Fibroblast of mammary gland (primary cell): ENCODE measurements around the gene CCNL2.
"Not testable (repeated sequence)": the region's sequence is repeated elsewhere in the genome, so short reads cannot be mapped to it uniquely, and the experiment has no call there.

Experiments used
- DNase-seq: peaks from one replicate; pipeline ENCODE4 v3.0.0-alpha.2; 2010; ENCODE audit warnings: low read depth
- H3K4me3 ChIP-seq: 2 replicates; pipeline ENCODE4 v1.5.1; 2011; ENCODE audit warnings: low read depth, mild to moderate bottlenecking, low read length, moderate library complexity; ENCODE audit not compliant: control insufficient read depth
- TF ChIP-seq, protein P1 (sequence below): conservative IDR thresholded peaks from 2 replicates; pipeline ENCODE4 v1.5.1; 2011; ENCODE audit warnings: low read depth, low read length, inconsistent platforms; ENCODE audit not compliant: control insufficient read depth, insufficient read depth

Gene CCNL2

DNA sequence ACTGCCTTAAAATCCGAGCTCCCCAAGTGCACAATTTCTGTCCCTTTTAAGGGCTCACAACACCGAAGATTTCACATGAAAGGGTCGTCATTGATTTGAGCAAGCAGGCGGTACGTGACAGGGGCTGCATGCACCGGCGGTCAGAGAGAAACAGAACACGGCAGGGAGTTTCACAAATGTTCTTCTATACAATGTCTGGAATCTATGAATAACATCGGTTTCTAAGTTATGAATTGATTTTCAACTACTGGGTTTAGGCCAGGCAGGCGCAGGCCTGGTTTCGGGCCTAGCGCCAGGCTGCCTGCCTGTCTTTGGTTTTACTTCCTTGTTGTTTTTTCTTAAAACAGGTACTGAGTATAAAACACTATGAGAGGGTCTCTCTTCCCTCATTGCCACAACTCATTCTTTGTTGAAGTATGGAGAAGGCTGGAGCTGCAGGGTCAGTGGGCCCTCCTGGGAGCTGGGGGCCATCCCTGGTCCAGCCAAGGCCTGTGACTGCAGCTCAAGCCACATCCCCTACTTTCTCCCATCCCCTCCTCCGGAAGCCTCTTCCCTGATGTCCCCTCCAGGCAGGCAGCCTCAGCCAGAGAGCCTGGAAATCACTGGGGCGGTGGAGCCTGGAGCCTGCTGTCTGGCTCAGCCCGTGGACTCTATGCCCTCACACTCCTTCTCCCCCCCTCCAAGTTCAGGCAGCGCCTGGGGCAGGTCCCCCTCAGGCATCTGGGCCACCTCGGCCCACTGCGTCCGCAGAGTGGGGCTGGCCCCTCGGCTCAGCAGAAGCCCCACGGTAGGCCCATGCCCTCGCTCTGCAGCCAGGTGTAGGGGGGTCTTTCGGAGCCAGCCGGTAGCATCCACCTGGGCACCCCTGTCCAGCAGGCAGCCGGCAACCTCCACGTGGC, 19.6 kb upstream of the CCNL2 start:
- TF ChIP-seq, protein P1, sequence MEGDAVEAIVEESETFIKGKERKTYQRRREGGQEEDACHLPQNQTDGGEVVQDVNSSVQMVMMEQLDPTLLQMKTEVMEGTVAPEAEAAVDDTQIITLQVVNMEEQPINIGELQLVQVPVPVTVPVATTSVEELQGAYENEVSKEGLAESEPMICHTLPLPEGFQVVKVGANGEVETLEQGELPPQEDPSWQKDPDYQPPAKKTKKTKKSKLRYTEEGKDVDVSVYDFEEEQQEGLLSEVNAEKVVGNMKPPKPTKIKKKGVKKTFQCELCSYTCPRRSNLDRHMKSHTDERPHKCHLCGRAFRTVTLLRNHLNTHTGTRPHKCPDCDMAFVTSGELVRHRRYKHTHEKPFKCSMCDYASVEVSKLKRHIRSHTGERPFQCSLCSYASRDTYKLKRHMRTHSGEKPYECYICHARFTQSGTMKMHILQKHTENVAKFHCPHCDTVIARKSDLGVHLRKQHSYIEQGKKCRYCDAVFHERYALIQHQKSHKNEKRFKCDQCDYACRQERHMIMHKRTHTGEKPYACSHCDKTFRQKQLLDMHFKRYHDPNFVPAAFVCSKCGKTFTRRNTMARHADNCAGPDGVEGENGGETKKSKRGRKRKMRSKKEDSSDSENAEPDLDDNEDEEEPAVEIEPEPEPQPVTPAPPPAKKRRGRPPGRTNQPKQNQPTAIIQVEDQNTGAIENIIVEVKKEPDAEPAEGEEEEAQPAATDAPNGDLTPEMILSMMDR = no peak
- H3K4me3 ChIP-seq = no peak overlapping the region
- DNase-seq = no peak

DNA sequence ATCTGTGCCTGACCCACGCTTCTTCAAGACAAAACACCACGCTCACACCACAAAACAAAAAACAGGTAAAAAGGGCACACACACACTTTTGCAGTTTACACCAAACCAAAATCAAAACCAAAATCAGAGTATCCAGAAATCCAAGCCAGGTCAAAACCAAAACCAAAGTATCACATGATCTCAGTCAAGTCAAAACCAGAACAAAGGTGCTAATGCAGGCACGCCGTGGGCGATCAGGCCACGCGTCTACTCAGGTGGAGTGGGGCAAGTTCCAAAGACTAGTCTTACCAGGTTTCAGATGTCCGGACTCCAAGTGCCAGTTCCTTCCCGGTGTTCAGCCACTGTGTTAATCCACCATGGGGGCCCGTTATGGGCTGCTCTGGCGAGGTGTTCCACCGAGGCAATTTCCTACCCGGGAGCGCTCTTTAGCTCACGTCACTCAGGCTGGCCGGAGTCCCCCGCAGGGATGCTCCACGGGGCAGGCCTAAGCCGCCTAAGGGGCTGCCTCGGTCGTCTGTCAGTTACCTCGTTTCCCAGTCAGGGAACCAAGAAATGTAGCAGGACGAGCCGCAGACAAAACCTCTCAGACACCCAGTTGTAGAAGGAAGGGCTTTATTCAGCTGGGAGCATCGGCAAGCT, 18.8 kb upstream of the CCNL2 start:
- DNase-seq, H3K4me3 ChIP-seq: not testable (repeated sequence)

DNA sequence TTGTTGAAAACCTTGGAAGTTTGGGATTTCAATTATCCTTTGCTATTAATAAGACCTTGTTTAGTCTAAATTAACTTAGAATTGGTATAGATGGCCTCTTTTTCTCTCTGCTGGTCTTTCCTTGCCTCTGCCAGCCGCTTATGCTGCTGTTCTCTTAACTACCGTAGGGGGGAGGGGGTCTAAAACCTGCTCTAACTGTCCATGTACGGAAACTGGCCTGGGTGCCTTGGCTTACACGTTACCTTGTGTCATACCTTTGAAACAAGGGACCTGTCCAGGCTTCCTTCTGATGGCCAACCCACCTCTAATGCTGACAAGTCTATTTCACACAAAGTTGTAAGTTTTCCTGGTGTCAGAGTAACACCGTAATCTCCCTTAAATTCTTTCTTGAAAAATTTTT, 18.3 kb upstream of the CCNL2 start:
- DNase-seq, H3K4me3 ChIP-seq: not testable (repeated sequence)

DNA sequence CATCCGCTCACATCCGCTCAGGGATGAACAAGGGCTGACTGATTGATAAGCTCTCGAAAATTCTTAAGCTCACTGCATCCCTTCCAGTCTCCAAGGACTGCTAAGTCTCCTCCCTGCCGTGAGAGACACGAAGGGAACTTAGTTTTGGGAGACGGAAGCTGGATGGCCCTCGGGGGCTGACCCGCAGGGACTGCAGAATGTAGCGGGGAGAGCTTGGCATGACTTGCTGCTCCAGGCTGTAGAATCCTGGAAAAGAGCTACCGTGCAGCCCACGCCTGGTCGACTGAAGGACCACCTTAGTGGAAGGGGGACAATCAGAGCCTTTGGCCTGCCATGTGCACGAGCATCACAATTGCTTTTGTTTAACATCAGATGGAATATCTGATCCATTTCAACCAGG, 16.6 kb upstream of the CCNL2 start:
- no peak for DNase-seq
- TF ChIP-seq, protein P1 = no peak
- H3K4me3 ChIP-seq = no peak overlapping the region

GRCh38 chr1:1412311-1412902, 13.3 kb upstream of the CCNL2 start:
- not testable (repeated sequence) for H3K4me3 ChIP-seq, DNase-seq

DNA sequence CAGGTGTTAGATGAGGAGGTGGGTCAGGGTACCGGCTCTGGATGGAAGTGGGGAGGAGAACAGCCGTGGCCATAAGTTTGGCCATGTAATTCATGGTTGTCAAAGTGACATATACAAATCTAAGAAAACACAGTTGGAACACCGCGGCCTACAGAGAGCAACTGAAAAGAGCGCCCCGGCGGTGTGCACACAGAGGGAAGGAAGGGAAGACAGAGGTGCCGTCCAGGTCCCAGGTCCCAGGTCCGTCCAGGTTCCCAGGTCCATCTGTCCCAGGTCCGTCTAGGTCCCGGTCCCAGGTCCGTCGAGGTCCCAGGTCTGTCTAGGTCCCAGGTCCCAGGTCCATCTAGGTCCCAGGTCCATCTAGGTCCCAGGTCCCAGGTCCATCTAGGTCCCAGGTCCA, 12.5 kb upstream of the CCNL2 start:
- no peak for DNase-seq
- TF ChIP-seq, protein P1 = no peak
- H3K4me3 ChIP-seq = no peak overlapping the region

DNA sequence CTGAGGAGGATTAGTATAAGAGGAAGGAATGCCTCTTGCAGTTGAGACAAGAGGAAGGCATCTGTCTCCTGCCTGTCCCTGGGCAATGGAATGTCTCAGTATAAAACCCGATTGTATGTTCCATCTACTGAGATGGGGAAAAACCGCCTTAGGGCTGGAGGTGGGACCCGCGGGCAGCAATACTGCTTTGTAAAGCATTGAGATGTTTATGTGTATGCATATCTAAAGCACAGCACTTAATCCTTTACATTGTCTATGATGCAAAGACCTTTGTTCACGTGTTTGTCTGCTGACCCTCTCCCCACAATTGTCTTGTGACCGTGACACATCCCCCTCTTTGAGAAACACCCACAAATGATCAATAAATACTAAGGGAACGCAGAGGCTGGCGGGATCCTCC, 11.1 kb upstream of the CCNL2 start:
- not testable (repeated sequence) for DNase-seq

GRCh38 chr1:1407636-1408318, 8.6 kb upstream of the CCNL2 start:
- peak overlapping the region; percentile 79 for H3K4me3 ChIP-seq
- peak; percentile 39 for DNase-seq
- TF ChIP-seq, protein P1 = no peak

More for the DNA sequence above, 11.1 kb upstream of the CCNL2 start:
- not testable (repeated sequence) for H3K4me3 ChIP-seq
